Loucy (cell line): ENCODE results near the gene MEIOSIN.

Source experiments
- CTCF ChIP-seq: fragments of 200-600 bp; sonication (generic); conservative IDR thresholded peaks from 2 replicates; pipeline ENCODE4 v1.5.1; 2014; ENCODE audit warnings: mild to moderate bottlenecking, antibody characterized with exemption, low read length
- EZH2phosphoT487 ChIP-seq: fragments of 200-600 bp; IDR thresholded peaks from 2 replicates; pipeline ENCODE4 v1.6.1; 2018; ENCODE audit warnings: antibody characterized with exemption, mild to moderate bottlenecking, moderate library complexity, borderline replicate concordance

GRCh38 chr19:45779231-45780145, 46.2 kb downstream of the MEIOSIN start:
- TF ChIP-seq CTCF: peak; percentile 63
- no peak for TF ChIP-seq EZH2phosphoT487
